HFFc6 (cell line): ENCODE measurements around the gene MYRF. TPM values are rescaled to one million over a fixed set of nuclear protein-coding genes. Genes with fewer than 3 reads are reported as not detected.

ENCODE experiments used
- DNase-seq: peaks from one replicate; pipeline ENCODE4 v3.0.0-alpha.2; 2018
- H3K27ac Mint-ChIP-seq: 2 replicates; pipeline ENCODE4 v1.8.0; 2020; ENCODE audit warnings: mild to moderate bottlenecking, mixed read lengths
- H3K27me3 Mint-ChIP-seq: 2 replicates; pipeline ENCODE4 v1.8.0; 2021; ENCODE audit warnings: mild to moderate bottlenecking, moderate library complexity, mixed read lengths; ENCODE audit not compliant: insufficient read depth
- H3K36me3 Mint-ChIP-seq: 2 replicates; pipeline ENCODE4 v1.8.0; 2021; ENCODE audit warnings: low read depth, mixed read lengths
- H3K4me1 Mint-ChIP-seq: 2 replicates; pipeline ENCODE4 v1.8.0; 2020; ENCODE audit warnings: low read depth, mixed read lengths
- H3K4me3 Mint-ChIP-seq: 2 replicates; pipeline ENCODE4 v1.8.0; 2020; ENCODE audit warnings: mild to moderate bottlenecking, moderate library complexity, mixed read lengths
- H3K9me3 Mint-ChIP-seq: 2 replicates; pipeline ENCODE4 v1.8.0; 2020; ENCODE audit warnings: mild to moderate bottlenecking, mixed read lengths
- CTCF ChIP-seq: fragments of 200-600 bp; sonication (generic); IDR thresholded peaks from 2 replicates; pipeline ENCODE4 v1.5.0; 2021; ENCODE audit warnings: antibody characterized with exemption, mild to moderate bottlenecking
- total RNA-seq, 6 experiments: library from RNA; stranded (reverse); fragmentation: NEBNext Ultra II Directional; extraction: Animal tissue kit (Norgen Biotek cat#: 25700); gene quantifications; 2 replicates in 1 of 6; 3 replicates in 5 of 6; pipeline ENCODE4 v1.2.3, GENCODE V29; 2021

Gene MYRF
- total RNA-seq, 6 experiments from 2014 or later, result 0.24 to 0.67 (median 0.53) TPM

DNA sequence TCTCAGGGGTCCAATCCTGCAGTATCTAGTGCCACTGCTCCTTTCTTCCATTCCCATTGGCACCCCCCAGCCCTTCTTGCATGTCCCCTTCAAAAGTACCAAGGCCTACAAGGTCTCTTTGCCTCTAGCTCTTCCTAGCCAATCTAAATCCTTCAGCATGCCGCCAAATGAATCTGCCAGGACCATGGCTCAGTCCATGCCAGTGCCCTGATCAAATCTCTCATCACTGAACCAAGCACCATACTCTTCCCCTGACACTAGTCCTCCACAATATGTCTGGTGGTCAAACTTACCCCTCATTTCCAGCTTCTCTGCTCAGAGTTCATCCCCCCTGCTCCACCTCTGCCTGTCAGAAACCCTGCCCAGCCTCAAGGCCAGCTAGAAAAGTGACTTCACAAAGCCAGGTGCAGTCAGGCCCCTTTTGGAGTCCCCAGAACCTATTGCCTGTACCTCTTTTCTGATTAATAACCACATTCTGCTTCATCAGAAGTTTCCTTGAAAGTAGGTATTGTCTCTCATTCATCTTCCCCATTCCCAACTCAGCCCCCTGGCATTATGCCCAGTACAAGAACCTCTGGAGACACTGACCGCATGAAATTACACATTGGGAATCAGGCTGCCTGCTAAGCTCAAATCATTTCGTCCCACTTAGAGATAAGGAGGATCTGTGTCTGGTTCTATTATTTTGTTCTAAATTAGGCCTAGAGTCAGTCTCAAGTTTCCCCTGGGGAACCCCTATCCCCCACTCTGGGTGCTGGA is 51.6 kb downstream of the MYRF start:
- no peak overlapping the region for H3K4me3 Mint-ChIP-seq
- DNase-seq, result no peak
- no peaks in the 10 kb centered on the region for H3K9me3 Mint-ChIP-seq
- no peak for TF ChIP-seq CTCF
- H3K27ac Mint-ChIP-seq, result no peak overlapping the region
- H3K27me3 Mint-ChIP-seq, result peaks cover 2% of the 10 kb centered on the region
- peaks cover 5% of the 10 kb centered on the region for H3K36me3 Mint-ChIP-seq
- H3K4me1 Mint-ChIP-seq, result peaks cover 6% of the 10 kb centered on the region

DNA sequence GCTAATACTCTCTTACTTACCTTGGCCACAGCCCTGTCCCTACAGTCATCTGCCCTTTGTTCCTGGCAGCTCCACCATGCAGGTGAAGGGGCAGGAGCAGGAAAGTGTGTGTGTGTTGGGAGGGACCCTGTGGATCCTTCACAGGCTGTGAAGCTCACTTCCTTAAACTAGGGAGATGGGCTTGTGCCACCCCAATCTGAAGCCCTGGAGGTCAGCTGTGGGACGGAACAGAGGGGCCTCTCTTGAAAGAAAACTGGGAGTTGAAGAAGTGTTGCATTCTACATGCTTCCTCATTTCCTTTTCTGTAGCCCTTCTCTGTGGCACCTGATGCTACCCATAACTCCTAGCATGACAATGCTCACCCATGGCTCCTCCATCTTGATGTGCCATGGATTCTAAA is 52.7 kb downstream of the MYRF start:
- H3K4me1 Mint-ChIP-seq, result peaks cover 6% of the 10 kb centered on the region
- no peak for TF ChIP-seq CTCF
- no peaks in the 10 kb centered on the region for H3K9me3 Mint-ChIP-seq
- peaks cover 2% of the 10 kb centered on the region for H3K27me3 Mint-ChIP-seq
- no peak overlapping the region for H3K4me3 Mint-ChIP-seq
- no peak for DNase-seq
- no peak overlapping the region for H3K27ac Mint-ChIP-seq
- peaks cover 5% of the 10 kb centered on the region for H3K36me3 Mint-ChIP-seq

GRCh38 chr11:61806785-61807184 is 54.3 kb downstream of the MYRF start:
- TF ChIP-seq CTCF, result no peak
- Mint-ChIP-seq H3K27me3 (peaks cover 2% of the 10 kb centered on the region), H3K27ac (no peak overlapping the region), H3K36me3 (peaks cover 2% of the 10 kb centered on the region; the same call in 1 of the 2 replicates), H3K9me3 (no peaks in the 10 kb centered on the region), H3K4me3 (no peak overlapping the region), H3K4me1 (no peaks in the 10 kb centered on the region)
- no peak for DNase-seq

DNA sequence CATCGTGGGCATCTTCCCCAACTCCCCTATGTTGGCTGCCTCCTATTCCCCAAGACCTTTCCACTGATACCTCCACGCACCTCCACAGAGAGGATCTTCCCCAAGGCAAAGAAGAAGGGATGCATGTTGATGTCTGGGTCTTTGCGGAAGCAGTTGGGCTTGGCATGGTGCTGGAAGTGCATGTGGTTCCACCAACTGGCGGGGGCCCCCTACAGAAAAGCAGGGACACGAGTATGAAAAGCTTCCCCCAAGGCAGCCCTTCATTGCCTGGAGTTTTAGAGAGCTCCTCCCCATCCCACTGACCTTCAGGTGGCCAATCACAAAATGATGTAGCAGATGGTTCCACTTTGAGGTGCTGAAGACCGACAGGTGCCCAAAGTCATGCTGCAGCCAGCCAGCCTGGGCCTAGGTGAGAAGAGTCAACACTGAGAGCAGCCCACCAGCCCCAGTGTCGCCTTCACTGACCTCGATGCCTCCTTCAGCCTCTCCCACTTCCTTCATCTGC is 58.3 kb downstream of the MYRF start:
- Mint-ChIP-seq H3K27me3 (peaks cover 2% of the 10 kb centered on the region; the same call in 1 of the 2 replicates), H3K4me3 (no peak overlapping the region), H3K27ac (no peak overlapping the region), H3K36me3 (peaks cover 24% of the 10 kb centered on the region), H3K4me1 (peaks cover 12% of the 10 kb centered on the region), H3K9me3 (no peaks in the 10 kb centered on the region; the same call in 1 of the 2 replicates)
- no peak for DNase-seq
- no peak for TF ChIP-seq CTCF

GRCh38 chr11:61811831-61812230 is 59.4 kb downstream of the MYRF start:
- TF ChIP-seq CTCF, result no peak
- no peak overlapping the region for H3K4me3 Mint-ChIP-seq
- peaks cover 24% of the 10 kb centered on the region for H3K36me3 Mint-ChIP-seq
- peaks cover 4% of the 10 kb centered on the region; the same call in 1 of the 2 replicates for H3K27me3 Mint-ChIP-seq
- DNase-seq, result no peak
- H3K4me1 Mint-ChIP-seq, result peaks cover 12% of the 10 kb centered on the region
- H3K9me3 Mint-ChIP-seq, result no peaks in the 10 kb centered on the region; the same call in 1 of the 2 replicates
- H3K27ac Mint-ChIP-seq, result no peak overlapping the region
